ENCODE results near the gene CIAO2A.

GRCh38 chr15:64034519-64034918 lies 59.1 kb downstream of the CIAO2A start:
- TF ChIP-seq CTCF (conservative IDR thresholded peaks at IDR 0.05; ENCODE audit: low read length) (no peak), EZH2phosphoT487 (IDR thresholded peaks at IDR 0.05; ENCODE audit: borderline replicate concordance) (no peak)
